Measurements from ENCODE around the gene NMT1.

NMT1 gene

GRCh38 chr17:45137561-45138305, 76.6 kb downstream of the NMT1 start:
- H3K9ac ChIP-seq, result no peak overlapping the region
- no peak overlapping the region for H3K27ac ChIP-seq
- H3K4me2 ChIP-seq, result no peak overlapping the region

GRCh38 chr17:45138911-45139532, 77.9 kb downstream of the NMT1 start:
- H4K20me1 ChIP-seq, result no peaks in the 10 kb centered on the region
- no peaks in the 10 kb centered on the region for H3K9me3 ChIP-seq
- peak overlapping the region; percentile 44; the same call in 1 of the 2 replicates for H3K4me2 ChIP-seq
- no peaks in the 10 kb centered on the region for H3K36me3 ChIP-seq
- H3K27ac ChIP-seq, result no peak overlapping the region
- H3K4me1 ChIP-seq, result peaks cover 45% of the 10 kb centered on the region
- H3K9ac ChIP-seq, result no peak overlapping the region
- TF ChIP-seq Cebpa-rat (IDR thresholded peaks at IDR 0.05), result no peak
- no peak overlapping the region for H3K4me3 ChIP-seq
- H3K27me3 ChIP-seq, result no peaks in the 10 kb centered on the region

More at GRCh38 chr17:45137561-45138305, 76.6 kb downstream of the NMT1 start:
- no peak overlapping the region for H3K4me3 ChIP-seq
- H3K9me3 ChIP-seq, result no peaks in the 10 kb centered on the region
- H3K4me1 ChIP-seq, result peaks cover 36% of the 10 kb centered on the region
- H3K36me3 ChIP-seq, result no peaks in the 10 kb centered on the region
- H3K27me3 ChIP-seq, result no peaks in the 10 kb centered on the region
- H4K20me1 ChIP-seq, result no peaks in the 10 kb centered on the region
- TF ChIP-seq Cebpa-rat (IDR thresholded peaks at IDR 0.05), result no peak

GRCh38 chr17:45139533-45139920, 78.4 kb downstream of the NMT1 start:
- no peaks in the 10 kb centered on the region for H3K36me3 ChIP-seq
- H3K27me3 ChIP-seq, result no peaks in the 10 kb centered on the region
- no peak for TF ChIP-seq Cebpa-rat (IDR thresholded peaks at IDR 0.05)
- H3K4me1 ChIP-seq, result peaks cover 50% of the 10 kb centered on the region
- no peaks in the 10 kb centered on the region for H3K9me3 ChIP-seq
- H3K4me3 ChIP-seq, result no peak overlapping the region
- no peak overlapping the region for H3K27ac ChIP-seq
- peak overlapping the region; percentile 44; the same call in 1 of the 2 replicates for H3K4me2 ChIP-seq
- H4K20me1 ChIP-seq, result no peaks in the 10 kb centered on the region
- H3K9ac ChIP-seq, result no peak overlapping the region

DNA sequence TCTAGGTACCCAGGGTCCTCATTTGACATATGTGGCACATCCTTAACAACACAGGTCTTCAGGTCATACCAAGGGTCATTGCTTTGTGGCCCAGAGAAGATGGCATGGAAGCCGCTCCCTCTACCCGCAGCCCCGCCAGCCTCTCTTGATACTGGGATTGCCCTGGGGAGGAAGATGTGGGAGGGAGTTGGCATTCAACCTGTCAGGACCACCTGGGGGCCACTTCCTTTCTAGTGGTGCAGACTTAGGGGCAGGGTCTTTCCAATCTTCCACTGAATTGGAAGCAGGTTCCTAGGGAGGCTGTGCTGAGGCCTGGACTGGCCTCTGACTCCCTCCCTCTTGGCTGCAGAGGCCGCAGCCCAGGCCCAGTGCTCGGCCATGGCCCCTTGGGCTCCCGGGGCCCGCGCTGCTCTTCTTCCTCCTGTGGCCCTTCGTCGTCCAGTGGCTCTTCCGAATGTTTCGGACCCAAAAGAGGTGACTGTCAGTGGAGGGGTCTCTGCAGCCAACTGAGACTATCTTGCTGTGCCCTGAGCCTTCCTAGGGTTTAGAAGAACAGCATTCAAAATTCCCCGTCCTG, 82.1 kb downstream of the NMT1 start:
- Histone ChIP-seq H3K4me3 (peak overlapping the region; percentile 65), H3K4me1 (peaks cover 60% of the 10 kb centered on the region)

DNA sequence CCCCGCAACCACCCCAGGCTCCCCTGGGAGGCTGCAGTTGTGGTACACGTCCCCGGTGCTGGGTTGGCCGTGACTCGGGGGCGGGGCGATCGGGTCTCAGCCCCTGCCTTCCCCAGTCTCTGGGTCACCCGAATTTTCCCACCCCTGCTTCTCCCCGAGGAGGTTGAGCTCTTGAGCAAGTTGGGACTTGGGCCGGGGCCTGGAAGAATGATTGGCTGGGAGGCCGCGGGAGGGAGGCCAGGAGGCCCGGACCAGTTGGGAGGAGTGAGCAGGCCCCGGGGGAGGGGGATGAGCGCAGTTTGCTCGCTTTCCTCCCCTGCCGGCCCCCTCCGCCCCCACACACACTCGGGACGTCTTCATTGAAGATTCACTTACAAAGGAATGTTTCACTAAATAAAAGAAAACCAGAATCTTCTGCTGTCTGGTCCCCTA, 82.7 kb downstream of the NMT1 start:
- no peak for TF ChIP-seq Cebpa-rat (IDR thresholded peaks at IDR 0.05)
- Histone ChIP-seq H3K4me3 (peak overlapping the region; percentile 65), H3K27ac (peak overlapping the region; percentile 86), H3K9ac (peak overlapping the region; percentile 80), H3K36me3 (no peaks in the 10 kb centered on the region), H4K20me1 (peaks cover 3% of the 10 kb centered on the region), H3K27me3 (no peaks in the 10 kb centered on the region), H3K9me3 (no peaks in the 10 kb centered on the region), H3K4me1 (peaks cover 60% of the 10 kb centered on the region), H3K4me2 (peak overlapping the region; percentile 98)

More for the DNA sequence above, 82.1 kb downstream of the NMT1 start:
- no peak overlapping the region; the same call in 1 of the 2 replicates for H3K9ac ChIP-seq
- H3K27ac ChIP-seq, result no peak overlapping the region
- H3K4me2 ChIP-seq, result peak overlapping the region; percentile 98
- no peaks in the 10 kb centered on the region for H4K20me1 ChIP-seq
- H3K36me3 ChIP-seq, result no peaks in the 10 kb centered on the region
- H3K9me3 ChIP-seq, result no peaks in the 10 kb centered on the region
- no peaks in the 10 kb centered on the region for H3K27me3 ChIP-seq
- TF ChIP-seq Cebpa-rat (IDR thresholded peaks at IDR 0.05), result no peak

DNA sequence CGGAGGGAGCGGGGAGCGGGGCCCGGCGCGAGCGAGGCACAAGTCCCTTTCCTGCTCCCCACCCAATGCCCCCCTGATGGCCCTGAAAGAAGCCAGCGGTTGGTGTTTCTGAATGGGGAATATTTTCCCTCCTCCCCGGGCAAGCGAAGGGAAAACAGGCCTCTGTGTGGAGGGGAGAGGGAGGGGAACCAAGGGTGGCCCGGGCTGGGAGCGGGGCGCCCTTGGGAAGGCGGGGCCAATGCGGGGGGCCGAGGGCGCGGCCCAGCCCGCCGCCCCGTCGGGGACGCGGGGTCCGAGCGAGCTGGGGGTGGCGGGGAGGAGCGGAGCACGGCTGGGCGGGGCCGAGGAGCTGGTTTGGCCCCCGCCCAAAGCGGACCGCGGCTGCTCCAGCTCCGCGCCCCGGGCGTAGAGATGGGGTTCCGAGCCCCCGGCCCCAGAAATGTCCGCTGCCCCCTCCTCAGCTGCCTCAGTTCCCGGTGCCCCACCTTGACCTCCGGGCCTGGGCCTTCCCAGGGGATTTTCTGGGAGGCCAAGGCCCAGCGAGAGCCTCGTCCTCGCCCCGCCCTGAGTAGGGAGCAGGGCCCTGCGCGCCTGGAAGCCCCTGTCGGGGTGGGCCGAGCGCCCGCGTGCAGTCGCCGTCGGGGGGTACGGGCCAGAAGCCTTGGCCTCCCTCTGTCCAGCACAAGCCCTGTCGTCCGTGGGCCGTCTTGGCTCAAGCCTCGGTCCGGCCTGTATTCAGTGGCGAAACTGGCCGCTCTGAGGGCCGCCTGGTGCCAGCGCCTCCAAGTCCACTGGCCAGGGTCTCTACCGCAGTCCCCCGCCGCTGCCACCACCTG, 83.3 kb downstream of the NMT1 start:
- H3K9me3 ChIP-seq, result no peaks in the 10 kb centered on the region
- H3K27ac ChIP-seq, result peak overlapping the region; percentile 86

DNA sequence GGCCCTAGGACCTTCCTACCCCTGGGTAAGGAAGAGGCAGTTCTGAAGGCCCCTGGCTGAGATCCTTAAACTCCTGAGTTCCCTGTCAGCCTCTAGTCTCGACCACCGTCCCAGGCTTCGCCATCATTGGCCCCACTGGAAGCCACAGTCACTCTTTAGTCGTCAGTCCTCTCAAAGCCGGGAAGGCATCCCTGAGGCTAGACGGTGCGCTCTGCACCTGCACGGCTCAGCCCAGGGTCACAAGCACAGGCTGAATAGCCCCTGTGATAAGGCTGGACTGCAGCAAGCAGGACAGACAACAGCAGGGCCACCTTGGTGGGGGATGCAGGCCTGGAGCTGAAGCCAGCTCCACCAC, 83.9 kb downstream of the NMT1 start:
- no peak for TF ChIP-seq Cebpa-rat (IDR thresholded peaks at IDR 0.05)
- Histone ChIP-seq H4K20me1 (peaks cover 15% of the 10 kb centered on the region), H3K36me3 (no peaks in the 10 kb centered on the region), H3K4me2 (peak overlapping the region; percentile 98), H3K9ac (peak overlapping the region; percentile 80), H3K4me3 (peak overlapping the region; percentile 65), H3K9me3 (no peaks in the 10 kb centered on the region), H3K27me3 (no peaks in the 10 kb centered on the region), H3K4me1 (peaks cover 50% of the 10 kb centered on the region), H3K27ac (peak overlapping the region; percentile 86)

More for the DNA sequence above, 83.3 kb downstream of the NMT1 start:
- no peak for TF ChIP-seq Cebpa-rat (IDR thresholded peaks at IDR 0.05)
- peaks cover 56% of the 10 kb centered on the region for H3K4me1 ChIP-seq
- peaks cover 9% of the 10 kb centered on the region for H4K20me1 ChIP-seq
- H3K4me2 ChIP-seq, result peak overlapping the region; percentile 98
- no peaks in the 10 kb centered on the region for H3K27me3 ChIP-seq
- H3K9ac ChIP-seq, result peak overlapping the region; percentile 80
- peak overlapping the region; percentile 65 for H3K4me3 ChIP-seq
- no peaks in the 10 kb centered on the region for H3K36me3 ChIP-seq

DNA sequence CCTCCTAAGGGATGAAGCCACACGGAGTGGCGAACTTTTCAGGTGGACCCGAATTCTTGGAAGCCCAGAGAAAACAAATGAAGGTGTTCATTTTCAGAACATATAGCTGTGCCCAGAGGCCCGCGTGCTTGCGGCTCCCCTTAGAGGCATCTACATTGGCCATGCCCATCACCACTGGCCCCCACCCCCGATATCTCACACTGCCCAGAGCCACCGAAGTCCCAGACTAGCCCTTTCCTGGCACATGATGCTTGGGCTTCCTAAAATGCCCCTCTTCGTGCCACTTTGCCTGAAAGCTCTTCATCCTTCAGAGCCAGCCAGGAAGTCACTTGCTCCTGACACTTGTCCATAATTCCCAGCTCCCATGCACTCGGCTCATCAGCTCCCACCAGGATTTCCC, 85.0 kb downstream of the NMT1 start:
- H3K27ac ChIP-seq, result no peak overlapping the region
- H3K27me3 ChIP-seq, result no peaks in the 10 kb centered on the region
- H3K9me3 ChIP-seq, result no peaks in the 10 kb centered on the region
- H3K4me2 ChIP-seq, result peak overlapping the region; percentile 98
- peaks cover 27% of the 10 kb centered on the region for H4K20me1 ChIP-seq
- no peak for TF ChIP-seq Cebpa-rat (IDR thresholded peaks at IDR 0.05)
- 0 out of 2 replicates have a peak overlapping the region, but pooled peaks have one; percentile 94 for H3K9ac ChIP-seq
- H3K4me1 ChIP-seq, result peaks cover 57% of the 10 kb centered on the region
- H3K4me3 ChIP-seq, result no peak overlapping the region
- H3K36me3 ChIP-seq, result no peaks in the 10 kb centered on the region

GRCh38 chr17:45146592-45146889, 85.4 kb downstream of the NMT1 start:
- Histone ChIP-seq H3K36me3 (no peaks in the 10 kb centered on the region), H3K27me3 (no peaks in the 10 kb centered on the region), H4K20me1 (peaks cover 30% of the 10 kb centered on the region), H3K4me3 (peak overlapping the region; percentile 68), H3K9me3 (no peaks in the 10 kb centered on the region), H3K4me2 (peak overlapping the region; percentile 98), H3K27ac (peak overlapping the region; percentile 99), H3K9ac (peak overlapping the region; percentile 94), H3K4me1 (peaks cover 61% of the 10 kb centered on the region)
- TF ChIP-seq Cebpa-rat (IDR thresholded peaks at IDR 0.05), result no peak
